ENCODE data around the gene HYAL3. TPM values are rescaled to one million over a fixed set of nuclear protein-coding genes. Genes with fewer than 3 reads are reported as not detected.

HYAL3 gene
- total and polyA plus RNA-seq, 2 of the 13 experiments (the other 11 are each of a cell fraction or from before 2014, with no cell fraction given) = 5.5 to 10.4 TPM

GRCh38 chr3:50319894-50320625, 20.9 kb upstream of the HYAL3 start (continued):
- no peak for TF ChIP-seq SNRNP70 (IDR thresholded peaks at IDR 0.05; ENCODE audit: low read depth, low read length)
- no peak for TF ChIP-seq ZNF251 (CRISPR knock-in tag; IDR thresholded peaks at IDR 0.05)
- TF ChIP-seq HNF1B (CRISPR knock-in tag; IDR thresholded peaks at IDR 0.05) = 0 out of 2 replicates have a peak, but pooled peaks have one; percentile 15
- no peak for TF ChIP-seq ZNF382 (CRISPR knock-in tag; IDR thresholded peaks at IDR 0.05; ENCODE audit: borderline replicate concordance)
- TF ChIP-seq DBP (CRISPR knock-in tag; IDR thresholded peaks at IDR 0.05; ENCODE audit: not compliant biosample characterization) = no peak
- TF ChIP-seq SCMH1 (CRISPR knock-in tag; IDR thresholded peaks at IDR 0.05; ENCODE audit: borderline replicate concordance) = no peak
- no peak for TF ChIP-seq ZNF512B (CRISPR knock-in tag; IDR thresholded peaks at IDR 0.05; ENCODE audit: borderline replicate concordance)
- TF ChIP-seq ZC3H4 (CRISPR knock-in tag; IDR thresholded peaks at IDR 0.05; ENCODE audit: borderline replicate concordance) = peak; percentile 40; the same call in 1 of the 2 replicates
- TF ChIP-seq STAT5B (CRISPR knock-in tag; IDR thresholded peaks at IDR 0.05) = no peak
- no peak for TF ChIP-seq ZNF839 (CRISPR knock-in tag; IDR thresholded peaks at IDR 0.05; ENCODE audit: borderline replicate concordance)
- no peak for TF ChIP-seq ISL2 (CRISPR knock-in tag; IDR thresholded peaks at IDR 0.05)
- no peak for TF ChIP-seq ESRRA (CRISPR knock-in tag; IDR thresholded peaks at IDR 0.05; ENCODE audit: low read depth)
- no peak for TF ChIP-seq NFAT5 (CRISPR knock-in tag; IDR thresholded peaks at IDR 0.05)
- TF ChIP-seq ARNTL (CRISPR knock-in tag; IDR thresholded peaks at IDR 0.05) = no peak
- TF ChIP-seq MIER3 (CRISPR knock-in tag; IDR thresholded peaks at IDR 0.05; ENCODE audit: borderline replicate concordance) = no peak
- no peak for TF ChIP-seq ZBTB44 (CRISPR knock-in tag; IDR thresholded peaks at IDR 0.05)
